CMK (cell line): ENCODE measurements around the gene CADPS2.
"Not testable (repeated sequence)": the region's sequence is repeated elsewhere in the genome, so short reads cannot be mapped to it uniquely, and the experiment has no call there.

Experiments used
- DNase-seq: peaks from one replicate; pipeline ENCODE4 v3.0.0-alpha.2; 2010; ENCODE audit warnings: low read depth

CADPS2 gene

DNA sequence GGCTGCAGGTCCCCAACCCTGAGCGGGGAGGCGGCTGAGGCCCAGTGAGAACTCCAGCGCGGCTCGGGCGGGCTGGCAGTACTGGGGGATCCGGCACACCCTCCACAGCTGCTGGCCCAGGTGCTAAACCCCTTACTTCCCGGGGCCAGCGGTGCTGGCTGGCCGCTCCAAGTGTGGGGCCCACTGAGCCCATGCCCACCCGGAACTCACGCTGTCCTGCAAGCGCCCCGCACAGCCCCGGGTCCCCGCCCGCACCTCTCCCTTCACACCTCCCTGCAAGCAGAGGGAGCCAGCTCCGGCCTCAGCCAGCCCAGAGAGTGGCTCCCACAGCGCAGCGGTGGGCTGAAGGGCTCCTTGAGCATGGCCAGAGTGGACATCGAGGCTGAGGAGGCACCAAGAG lies 212.3 kb downstream of the CADPS2 start:
- no peak for DNase-seq

DNA sequence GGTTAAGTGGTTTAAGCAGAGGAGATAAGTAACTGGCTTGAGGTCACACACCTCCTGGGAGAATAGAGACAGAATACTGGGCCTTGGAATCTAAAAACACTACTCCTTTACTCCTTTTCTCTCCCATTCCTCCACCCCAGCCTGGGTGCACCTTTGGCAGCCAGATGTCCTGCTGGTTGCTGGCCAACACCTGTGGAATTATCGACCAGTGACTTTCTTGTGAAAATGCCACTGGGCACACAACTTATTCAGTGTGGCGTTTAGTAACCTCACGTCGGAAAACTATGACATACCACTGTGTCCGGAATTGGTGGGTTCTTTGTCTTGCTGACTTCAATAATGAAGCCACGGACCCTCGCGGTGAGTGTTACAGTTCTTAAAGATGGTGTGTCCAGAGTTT lies 213.7 kb downstream of the CADPS2 start:
- no peak for DNase-seq

DNA sequence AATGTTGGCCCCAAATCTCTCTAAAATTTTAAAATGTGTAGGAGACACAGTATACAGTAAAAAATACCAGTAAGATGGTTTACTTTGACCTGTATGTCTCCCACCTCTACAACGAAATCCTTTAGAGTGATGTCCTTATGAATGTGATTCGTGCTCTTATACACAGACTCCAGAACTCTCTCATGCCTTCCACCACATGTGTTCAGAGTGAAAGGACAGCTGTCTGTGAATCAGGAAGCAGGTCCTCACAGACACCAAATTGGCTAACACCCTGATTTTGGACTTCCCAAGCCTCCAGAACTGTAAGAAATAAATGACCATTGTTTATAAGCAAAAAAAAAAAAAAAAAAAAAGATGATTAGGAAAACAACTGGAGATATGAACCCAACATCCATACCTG lies 222.5 kb downstream of the CADPS2 start:
- DNase-seq, result no peak

DNA sequence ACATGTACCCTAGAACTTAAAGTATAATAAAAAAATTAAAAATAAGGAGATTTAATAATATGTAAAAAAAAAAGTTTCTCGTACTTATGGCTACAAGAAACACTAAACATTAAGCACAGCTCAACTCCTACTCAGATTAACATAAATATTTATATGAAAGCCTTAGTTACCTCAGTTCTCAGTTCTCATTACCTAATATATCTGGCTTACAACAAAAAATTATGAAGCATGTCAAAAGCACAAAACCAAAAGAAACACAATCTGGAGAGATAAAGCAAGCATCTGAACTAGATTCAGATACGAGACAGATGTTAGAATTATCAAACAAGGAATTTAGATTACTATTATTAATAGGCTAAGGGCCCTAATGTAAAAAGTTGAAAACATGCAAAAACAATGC lies 227.4 kb downstream of the CADPS2 start:
- DNase-seq, result no peak

DNA sequence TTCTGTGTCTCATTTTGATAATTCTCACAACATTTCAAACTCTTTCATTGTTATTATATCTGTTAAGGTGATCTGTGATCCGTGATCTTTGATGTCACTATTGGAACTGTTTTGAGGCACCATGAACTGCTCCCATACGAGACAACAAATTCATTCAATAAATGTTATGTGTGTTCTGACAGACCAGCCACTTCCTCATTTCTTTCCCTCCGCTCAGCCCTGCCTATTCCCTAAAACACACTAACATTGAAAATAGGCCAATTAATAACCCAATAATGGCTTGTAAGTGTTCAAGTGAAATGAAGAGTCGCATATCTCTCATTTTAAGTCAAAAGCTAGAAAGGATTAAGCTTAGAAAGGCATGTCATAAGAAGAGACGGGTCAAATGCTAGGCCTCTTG lies 232.6 kb downstream of the CADPS2 start:
- DNase-seq, result no peak

DNA sequence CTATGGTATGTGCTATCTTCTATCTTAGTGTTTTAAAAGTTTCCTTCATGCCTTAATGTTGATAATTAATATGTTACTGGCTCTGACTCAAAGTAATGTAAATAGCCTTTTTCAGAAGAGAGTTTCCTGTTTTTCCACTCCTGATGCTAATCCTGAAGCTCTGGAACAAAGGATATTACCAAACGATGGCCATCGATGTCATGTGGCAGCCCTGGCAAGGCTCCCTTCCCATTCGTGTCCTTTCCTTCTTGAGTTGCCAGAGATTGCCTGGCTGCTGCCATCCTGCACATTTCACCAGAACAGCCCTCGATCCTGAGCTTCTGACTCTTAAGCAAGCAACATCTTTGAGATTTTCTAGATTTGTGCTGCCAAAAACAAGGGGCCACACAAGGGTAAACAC lies 233.4 kb downstream of the CADPS2 start:
- DNase-seq, result no peak

DNA sequence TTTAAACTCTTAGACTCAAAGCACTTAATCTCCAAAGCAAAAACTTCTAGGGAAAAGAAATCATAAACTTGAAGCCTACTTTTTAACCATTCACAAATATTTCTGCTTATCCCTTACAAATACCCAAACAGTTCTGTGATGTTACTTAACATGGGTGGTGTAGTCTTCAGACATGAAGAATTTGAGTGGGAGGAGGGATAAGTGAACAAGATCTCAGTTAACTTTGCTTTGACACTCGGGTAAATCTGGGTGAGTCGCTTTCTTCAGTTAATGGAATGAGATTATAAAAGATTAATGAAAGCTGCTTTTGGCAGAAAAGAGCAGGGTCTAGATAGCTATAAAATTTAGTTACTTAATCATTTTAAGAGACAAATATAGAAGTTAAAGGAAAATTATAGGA lies 234.8 kb downstream of the CADPS2 start:
- no peak for DNase-seq

DNA sequence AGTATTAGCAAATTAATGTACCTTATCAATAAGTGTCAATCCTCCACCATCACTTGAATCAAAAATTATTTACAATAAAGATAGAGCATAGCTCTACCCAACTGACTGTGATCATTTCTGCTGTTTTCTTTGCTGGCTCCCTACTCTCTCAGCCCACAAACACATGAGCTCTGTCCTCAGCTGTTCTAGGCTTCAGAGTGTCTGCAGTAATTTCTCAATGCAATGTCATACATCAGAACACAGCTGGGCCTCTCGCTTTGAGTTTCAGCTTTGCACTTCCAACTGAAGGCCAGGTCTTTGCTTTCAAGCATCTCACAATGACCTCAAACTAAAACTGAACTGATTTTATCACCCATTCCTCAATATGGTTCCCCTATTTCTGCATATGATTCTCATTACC lies 243.0 kb downstream of the CADPS2 start:
- DNase-seq, result no peak

DNA sequence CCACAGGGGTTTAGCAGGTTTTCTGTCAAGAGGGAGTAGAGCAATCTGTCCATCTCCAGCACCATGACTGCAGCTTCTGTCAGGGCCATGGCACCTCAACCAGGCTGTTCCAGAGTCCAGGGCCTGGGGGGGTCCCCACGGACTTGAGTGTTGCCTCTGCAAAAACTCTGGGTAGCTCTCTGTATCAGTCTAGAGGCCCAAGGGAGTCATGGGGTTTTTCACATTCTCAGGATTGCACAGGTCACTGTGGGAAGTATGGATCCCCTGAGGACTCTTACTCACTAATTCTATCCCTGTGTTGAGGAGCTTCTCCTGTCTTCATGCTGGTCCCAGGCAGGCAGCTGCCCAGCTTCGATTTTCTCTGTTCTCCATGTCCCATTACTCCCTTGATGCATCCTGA lies 247.8 kb downstream of the CADPS2 start:
- no peak for DNase-seq

DNA sequence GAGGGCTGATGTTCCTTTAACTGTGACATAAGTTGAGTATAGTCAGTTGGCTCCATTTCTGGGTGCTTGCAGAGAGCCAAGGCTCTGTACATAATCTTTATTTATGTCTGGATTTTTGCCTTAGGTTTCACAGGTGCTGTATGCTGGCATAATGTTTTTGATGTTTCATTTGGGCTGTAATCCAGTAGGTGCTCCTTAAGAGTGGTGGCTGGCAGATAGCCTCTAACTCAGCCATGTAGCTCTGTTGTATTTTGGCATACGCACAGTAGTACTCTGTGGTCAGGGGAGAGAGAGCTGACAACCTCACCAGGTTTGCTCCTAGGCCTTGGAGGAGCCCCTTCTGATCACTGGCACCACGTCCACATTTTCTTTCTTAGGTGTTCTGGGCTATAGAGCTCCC lies 248.5 kb downstream of the CADPS2 start:
- no peak for DNase-seq

DNA sequence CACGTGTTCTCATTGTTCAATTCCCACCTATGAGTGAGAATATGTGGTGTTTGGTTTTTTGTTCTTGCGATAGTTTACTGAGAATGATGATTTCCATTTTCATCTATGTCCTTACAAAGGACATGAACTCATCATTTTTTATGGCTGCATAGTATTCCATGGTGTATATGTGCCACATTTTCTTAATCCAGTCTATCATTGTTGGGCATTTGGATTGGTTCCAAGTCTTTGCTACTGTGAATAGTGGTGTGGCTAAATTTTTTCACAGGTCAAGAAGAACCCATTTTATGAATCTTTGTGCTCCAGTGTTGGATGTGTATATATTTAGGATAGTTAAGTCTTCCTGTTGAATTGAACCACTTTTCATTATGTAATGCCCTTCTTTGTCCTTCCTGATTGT lies 250.8 kb downstream of the CADPS2 start:
- DNase-seq, result not testable (repeated sequence)

DNA sequence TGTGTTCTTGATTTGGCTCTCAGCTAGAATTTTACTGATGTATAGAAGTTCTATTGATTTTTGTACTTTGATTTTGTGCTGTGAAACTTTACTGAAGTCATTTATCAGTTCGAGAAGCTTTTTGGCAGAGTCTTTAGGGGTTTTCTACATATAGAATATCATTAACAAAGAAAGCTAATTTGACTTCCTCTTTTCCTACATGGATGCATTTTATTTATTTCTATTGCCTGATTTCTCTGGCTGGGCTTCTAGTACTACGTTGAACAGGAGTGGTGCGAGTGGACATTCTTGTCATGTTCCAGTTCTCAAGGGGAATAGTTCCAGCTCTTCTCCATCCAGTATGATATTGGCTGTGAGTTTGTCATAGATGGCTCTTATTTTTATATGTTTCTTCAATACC lies 252.8 kb downstream of the CADPS2 start:
- DNase-seq, result no peak

DNA sequence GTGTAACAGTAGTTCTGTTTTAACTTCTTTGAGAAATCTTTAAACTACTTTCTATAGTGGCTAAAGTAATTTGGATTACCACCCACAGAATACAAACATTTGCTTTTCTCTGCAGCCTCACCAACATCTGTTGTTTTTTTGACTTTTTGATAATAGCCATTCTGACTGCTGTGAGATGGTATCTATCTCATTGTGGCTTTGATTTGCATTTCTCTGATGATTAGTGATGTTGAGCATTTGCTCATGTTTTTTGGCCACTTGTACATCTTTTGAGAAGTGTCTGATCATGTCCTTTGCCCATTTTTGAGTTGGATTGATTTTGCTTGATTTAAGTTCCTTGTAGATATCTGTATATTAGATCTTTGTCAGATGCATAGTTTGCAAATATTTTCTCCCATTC lies 254.0 kb downstream of the CADPS2 start:
- DNase-seq, result no peak

DNA sequence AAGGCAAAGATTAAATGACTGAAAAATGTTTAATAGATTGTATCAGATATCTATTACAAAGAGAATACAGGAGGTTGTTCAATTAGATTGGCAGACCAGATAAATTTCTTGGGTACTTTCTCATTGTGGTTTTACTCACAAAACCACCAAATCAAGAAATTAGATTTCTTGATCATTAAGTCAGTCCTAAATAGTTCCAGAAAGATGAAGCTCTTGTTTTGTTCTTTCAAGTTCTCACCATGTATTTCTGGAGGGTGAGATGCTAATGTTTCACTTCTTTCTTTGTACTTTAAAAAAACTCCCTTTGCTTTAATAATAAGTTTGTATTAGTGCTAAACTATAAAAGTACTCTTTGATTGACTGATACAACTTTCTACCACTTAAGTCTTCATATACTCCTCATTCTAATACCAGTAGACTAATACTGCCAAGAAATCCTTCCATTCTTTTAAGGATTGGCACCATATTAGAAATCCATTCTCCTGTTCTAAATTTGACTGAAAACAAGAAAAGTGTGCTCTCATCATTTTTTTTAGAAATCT lies 256.8 kb downstream of the CADPS2 start:
- no peak for DNase-seq

DNA sequence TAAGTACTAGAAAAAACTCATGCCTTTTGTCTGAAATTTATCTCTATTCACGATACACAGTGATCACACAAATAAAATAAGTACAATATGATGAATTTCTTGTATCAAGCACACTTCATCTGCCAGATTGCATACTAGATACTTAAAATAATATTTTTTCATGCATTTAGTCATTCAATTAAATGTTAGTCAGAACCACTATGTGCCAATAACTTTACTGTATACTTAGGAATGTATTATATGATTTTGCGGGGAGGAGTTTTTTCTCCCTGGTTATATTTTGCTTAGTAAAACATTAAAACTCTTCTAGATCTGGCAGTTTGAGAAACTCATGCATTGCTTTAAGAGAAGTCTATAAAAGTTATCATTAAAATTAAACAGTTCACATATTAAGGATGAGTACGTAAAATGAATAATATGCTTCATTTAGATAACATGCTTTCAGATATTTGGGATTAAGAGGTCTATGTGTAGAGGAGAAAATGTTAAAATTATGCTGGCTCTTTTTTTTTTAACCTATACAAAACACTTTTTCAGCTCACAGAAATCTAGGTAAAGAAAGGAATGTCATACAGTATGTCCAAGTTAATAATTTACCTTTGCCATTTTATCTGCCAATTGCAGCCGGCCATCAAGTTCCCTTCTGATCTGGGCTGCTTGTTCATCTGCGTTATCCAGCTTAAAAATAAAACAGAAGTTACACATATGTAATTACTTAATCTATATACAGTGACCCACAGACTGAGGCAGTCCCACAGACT lies 257.4 kb downstream of the CADPS2 start:
- DNase-seq, result no peak

DNA sequence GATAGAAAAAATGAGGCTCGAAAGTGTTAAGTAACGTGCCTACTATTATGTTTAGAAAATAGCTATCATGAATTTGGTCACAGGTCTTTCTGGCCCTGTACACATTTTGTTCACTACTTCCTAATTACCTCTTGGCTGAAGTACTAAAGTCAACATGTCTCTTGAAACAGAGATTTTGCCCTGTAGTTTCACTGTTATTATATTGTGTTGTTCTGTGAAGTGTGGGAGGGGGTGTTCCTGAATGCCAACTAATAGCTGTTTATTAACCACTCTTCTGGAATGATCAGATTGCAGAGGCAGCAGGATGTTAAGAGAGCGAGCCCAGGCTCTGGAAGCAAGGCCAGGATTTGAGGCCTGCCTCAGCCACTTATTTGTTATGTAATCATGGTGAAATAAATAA lies 259.5 kb downstream of the CADPS2 start:
- DNase-seq, result no peak

DNA sequence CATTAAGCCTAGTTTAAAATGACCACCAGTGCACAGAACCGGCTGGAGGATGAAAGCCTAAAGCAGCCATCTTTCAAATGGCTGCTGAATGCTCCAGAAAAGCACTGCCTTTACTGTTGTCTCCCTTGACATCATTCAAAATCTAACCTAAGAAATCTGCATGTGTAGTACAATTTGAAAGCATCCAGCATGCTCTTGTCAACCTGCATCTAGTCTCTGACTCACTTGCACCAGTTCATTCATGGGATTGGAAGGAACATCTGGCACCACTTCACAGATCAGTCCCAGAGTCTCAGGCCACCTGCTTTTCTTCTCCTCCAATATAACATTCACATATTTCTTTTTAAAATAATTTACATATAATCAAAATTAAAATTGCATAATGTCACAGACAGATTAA lies 263.6 kb downstream of the CADPS2 start:
- DNase-seq, result no peak

DNA sequence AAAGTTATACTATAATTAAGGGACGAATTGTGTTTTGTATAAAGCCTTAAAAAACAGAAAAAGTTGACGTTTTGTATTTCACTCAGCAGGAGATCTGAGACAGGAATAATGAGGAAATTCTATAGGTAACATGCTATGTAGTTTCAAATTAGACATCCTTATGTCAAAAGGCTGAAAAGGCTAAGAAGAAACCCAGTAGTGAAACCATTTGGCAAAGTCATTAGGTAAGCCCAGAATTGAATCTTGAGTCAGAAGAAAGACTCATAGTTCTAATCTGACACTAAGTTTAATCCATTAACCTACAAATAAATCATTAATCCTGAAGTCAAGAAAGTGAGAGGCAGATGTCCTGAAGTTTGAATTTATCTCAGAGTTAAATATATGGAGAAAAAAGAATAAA lies 266.6 kb downstream of the CADPS2 start:
- no peak for DNase-seq

DNA sequence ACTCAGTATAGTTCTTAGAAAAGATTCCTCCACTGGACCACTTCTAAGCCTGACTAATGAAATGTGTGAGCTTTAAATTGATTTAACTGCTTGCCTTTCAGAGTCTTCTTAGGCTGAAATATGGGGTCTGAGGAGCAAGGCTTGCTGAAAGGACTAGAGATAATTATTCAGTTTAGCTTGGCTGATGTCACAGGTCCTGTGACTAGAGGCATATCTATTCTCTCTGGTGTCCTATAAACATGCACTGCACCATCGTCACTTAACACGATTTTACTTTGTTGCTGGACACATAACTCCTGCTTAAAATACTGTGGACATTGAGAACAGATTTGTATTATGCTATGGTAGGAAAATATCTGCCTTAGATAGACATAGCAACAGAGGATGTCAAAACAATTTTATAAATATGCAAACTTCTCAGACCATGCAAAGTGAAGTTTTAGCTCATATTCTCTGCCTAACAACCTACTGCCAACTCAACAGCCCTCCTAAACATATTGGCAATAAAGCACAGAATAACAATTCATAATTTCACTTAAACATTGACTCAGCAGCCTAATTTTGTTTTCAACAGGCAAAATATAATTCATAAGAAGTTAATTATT lies 267.6 kb downstream of the CADPS2 start:
- DNase-seq, result no peak

DNA sequence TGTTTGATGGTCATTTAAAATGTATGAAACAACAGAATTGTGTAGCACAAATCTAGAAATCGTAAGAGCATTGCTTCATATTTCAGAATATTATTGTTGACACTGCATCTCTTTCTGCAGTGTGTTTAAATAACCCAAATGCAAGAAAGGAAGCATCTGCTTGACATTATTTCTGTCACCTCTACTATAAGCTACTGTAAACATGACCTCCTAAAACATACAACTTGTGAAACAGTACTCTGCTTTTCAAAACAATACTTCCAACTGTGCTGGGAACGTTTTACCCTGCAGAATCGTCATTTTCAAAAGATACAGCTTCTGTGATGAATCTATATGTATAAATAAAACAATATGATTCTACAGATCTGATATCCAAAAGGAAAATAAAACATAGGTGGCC lies 269.3 kb downstream of the CADPS2 start:
- no peak for DNase-seq

DNA sequence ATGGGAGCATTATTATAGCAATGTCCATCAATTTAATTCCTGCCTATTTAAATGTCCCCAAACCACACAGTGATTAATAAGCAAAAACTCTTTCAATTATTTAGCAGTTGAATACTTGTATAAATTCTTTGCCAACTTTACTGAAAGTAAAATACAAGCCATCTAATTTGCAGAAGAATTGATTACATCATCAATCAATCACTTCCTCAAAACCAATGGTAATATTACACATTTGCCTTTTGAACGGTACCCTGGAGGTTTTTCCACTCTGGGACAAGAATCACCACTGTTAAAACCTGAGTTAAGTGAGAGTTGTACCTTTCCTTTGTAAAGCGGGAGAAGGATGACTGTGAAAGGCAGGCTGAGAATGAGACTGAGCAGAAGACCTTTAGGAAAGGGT lies 280.3 kb downstream of the CADPS2 start:
- no peak for DNase-seq

DNA sequence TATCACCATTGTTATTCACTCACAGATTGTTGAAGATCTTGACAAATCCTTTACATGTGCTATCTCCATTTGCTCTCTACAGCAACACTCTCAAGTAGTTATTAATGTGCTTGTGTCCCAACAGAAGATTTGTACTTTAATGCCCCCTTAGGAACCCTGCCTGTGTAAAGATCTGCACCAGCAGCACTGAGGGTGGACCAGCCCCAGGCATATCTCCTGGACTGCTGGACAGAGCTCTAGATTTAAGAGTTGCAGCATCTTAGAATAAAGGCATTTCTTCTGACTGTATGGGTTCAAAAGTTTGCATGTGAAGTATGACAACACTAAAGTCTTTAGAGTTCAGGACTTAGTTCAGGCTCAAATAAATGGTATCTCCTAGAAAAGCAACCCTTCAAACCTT lies 282.0 kb downstream of the CADPS2 start:
- DNase-seq, result no peak

DNA sequence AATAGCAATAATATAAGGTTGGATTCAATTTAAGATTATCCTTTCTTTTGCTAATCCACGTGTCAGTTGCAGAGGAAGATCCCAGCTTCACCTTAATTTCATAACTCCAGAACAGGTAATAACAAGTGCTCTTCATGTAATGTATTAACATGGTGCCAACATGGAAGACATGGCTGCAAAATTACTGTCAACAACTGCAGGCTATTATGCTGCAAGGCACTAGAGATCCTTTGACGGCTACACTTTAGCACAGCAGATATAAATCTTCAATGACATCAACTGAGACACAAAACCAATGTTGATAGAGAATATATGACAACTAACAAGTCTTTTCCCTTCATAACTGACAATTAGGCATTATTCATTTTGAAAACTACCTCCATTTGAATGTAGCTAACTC lies 283.5 kb downstream of the CADPS2 start:
- no peak for DNase-seq

DNA sequence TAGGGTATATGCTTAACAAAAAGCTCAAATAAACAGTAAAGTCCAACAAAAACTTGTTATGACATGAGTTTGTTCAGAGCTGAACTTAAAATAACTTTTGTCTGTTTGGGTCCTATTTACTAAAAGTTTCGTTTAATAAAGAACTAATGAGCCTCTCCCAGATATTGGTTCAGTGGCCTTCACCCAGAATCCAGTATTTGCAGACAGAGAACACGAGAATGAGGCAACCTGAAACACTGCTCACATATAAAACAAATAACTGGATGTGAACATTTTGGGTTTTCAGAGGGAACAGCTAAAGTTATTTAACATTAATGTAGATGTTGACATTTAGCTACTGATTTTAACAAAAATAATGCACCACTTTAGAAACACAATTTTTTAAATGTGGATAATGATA lies 285.6 kb downstream of the CADPS2 start:
- DNase-seq, result no peak
